Measurements from ENCODE around the gene EGLN3.

DNA sequence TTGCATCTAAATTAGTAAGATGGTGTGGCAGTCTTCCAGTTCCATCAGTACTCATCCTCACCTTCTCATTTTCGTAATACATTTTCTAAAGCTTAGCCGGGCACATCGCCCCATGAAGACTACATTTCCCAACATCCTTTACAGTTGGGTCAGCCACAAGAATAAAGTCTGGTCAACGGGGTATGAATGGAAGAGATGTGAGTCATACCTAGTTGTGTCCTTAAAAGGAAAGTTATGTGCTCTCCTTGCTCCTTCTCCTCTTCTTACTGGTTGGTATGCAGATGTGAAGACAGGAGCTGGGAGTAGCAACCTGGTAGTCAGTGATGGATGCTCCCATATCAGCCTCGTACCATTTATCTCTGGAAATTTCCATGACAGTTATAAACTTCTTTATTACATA, 35.9 kb upstream of the EGLN3 start:
- TF ChIP-seq EZH2 (IDR thresholded peaks at IDR 0.05; ENCODE audit: borderline replicate concordance, insufficient read depth, low read length, poor library complexity, severe bottlenecking), result no peak
- TF ChIP-seq, protein P1, sequence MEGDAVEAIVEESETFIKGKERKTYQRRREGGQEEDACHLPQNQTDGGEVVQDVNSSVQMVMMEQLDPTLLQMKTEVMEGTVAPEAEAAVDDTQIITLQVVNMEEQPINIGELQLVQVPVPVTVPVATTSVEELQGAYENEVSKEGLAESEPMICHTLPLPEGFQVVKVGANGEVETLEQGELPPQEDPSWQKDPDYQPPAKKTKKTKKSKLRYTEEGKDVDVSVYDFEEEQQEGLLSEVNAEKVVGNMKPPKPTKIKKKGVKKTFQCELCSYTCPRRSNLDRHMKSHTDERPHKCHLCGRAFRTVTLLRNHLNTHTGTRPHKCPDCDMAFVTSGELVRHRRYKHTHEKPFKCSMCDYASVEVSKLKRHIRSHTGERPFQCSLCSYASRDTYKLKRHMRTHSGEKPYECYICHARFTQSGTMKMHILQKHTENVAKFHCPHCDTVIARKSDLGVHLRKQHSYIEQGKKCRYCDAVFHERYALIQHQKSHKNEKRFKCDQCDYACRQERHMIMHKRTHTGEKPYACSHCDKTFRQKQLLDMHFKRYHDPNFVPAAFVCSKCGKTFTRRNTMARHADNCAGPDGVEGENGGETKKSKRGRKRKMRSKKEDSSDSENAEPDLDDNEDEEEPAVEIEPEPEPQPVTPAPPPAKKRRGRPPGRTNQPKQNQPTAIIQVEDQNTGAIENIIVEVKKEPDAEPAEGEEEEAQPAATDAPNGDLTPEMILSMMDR (IDR thresholded peaks at IDR 0.05; ENCODE audit: poor library complexity, severe bottlenecking), result no peak
- no peak for TF ChIP-seq TAF1 (IDR thresholded peaks at IDR 0.05; ENCODE audit: low read depth)
- TF ChIP-seq RAD21 (conservative IDR thresholded peaks at IDR 0.05), result no peak
- no peak for TF ChIP-seq EP300 (conservative IDR thresholded peaks at IDR 0.05; ENCODE audit: poor library complexity, severe bottlenecking)
- TF ChIP-seq SMC3 (conservative IDR thresholded peaks at IDR 0.05; ENCODE audit: poor library complexity), result no peak
- TF ChIP-seq REST (IDR thresholded peaks at IDR 0.05; ENCODE audit: borderline replicate concordance), result no peak

Measured in neural cell (in vitro differentiated cells).